ENCODE measurements around the gene SLC45A1.
A peak's percentile ranks its signal among the peaks of the same experiment; 100 is the strongest.

GRCh38 chr1:8370046-8370881, 52.4 kb downstream of the SLC45A1 start:
- TF ChIP-seq, protein P1, sequence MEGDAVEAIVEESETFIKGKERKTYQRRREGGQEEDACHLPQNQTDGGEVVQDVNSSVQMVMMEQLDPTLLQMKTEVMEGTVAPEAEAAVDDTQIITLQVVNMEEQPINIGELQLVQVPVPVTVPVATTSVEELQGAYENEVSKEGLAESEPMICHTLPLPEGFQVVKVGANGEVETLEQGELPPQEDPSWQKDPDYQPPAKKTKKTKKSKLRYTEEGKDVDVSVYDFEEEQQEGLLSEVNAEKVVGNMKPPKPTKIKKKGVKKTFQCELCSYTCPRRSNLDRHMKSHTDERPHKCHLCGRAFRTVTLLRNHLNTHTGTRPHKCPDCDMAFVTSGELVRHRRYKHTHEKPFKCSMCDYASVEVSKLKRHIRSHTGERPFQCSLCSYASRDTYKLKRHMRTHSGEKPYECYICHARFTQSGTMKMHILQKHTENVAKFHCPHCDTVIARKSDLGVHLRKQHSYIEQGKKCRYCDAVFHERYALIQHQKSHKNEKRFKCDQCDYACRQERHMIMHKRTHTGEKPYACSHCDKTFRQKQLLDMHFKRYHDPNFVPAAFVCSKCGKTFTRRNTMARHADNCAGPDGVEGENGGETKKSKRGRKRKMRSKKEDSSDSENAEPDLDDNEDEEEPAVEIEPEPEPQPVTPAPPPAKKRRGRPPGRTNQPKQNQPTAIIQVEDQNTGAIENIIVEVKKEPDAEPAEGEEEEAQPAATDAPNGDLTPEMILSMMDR (IDR thresholded peaks at IDR 0.05): no peak
- TF ChIP-seq EP300 (IDR thresholded peaks at IDR 0.05): peak in 1 of 2 donors; percentile 28
